H1 (cell line): ENCODE measurements around the gene L2HGDH. TPM values are rescaled to one million over a fixed set of nuclear protein-coding genes. Genes with fewer than 3 reads are reported as not detected.

ENCODE experiments used
- CTCF ChIA-PET: fragments of 300-600 bp; sonication (Branson Sonifier 250); formaldehyde crosslinking; loops from one replicate; lab custom pipeline; 2021; ENCODE audit not compliant: partially characterized antibody; lab: Charles Lee
- POLR2A ChIA-PET: fragments of 300-600 bp; sonication (Branson Sonifier 250); formaldehyde crosslinking; loops from one replicate; lab custom pipeline; 2021; ENCODE audit warnings: inconsistent platforms; ENCODE audit not compliant: partially characterized antibody; lab: Charles Lee
- DNase-seq, 2 experiments: peaks; one replicate each; pipeline versions ENCODE4 v3.0.0 to v3.0.0-alpha.2; 2010 to 2022; ENCODE audit warnings: low spot score in 2 of 2, low read depth in 1 of 2, mixed read lengths in 1 of 2
- FAIRE-seq: peaks from 2 replicates; lab custom pipeline; 2011; peaks lifted over from hg19 to GRCh38; lab: Jason Lieb, UNC
- H2AFZ ChIP-seq: 2 replicates; pipeline ENCODE4 v1.8.1; 2012; ENCODE audit warnings: low read length, inconsistent platforms
- H2AK5ac ChIP-seq: 2 replicates; pipeline ENCODE4 v1.6.1; 2013; ENCODE audit warnings: low read depth, low read length
- H2BK120ac ChIP-seq: replicated peaks from 2 replicates; pipeline ENCODE3; 2013; ENCODE audit warnings: low read depth, low read length, inconsistent platforms
- H2BK12ac ChIP-seq: 2 replicates; pipeline ENCODE4 v1.6.1; 2013; ENCODE audit warnings: low read depth, low read length
- H2BK15ac ChIP-seq: 2 replicates; pipeline ENCODE4 v1.6.1; 2013; ENCODE audit warnings: low read length
- H2BK20ac ChIP-seq: 2 replicates; pipeline ENCODE4 v1.6.1; 2013; ENCODE audit warnings: low read length
- H2BK5ac ChIP-seq: 2 replicates; pipeline ENCODE4 v1.6.1; 2013; ENCODE audit warnings: low read depth, low read length
- H3K14ac ChIP-seq: 2 replicates; pipeline ENCODE4 v1.6.1; 2013; ENCODE audit warnings: inconsistent platforms; ENCODE audit not compliant: insufficient read length
- H3K18ac ChIP-seq: 2 replicates; pipeline ENCODE4 v1.6.1; 2013; ENCODE audit warnings: low read length; ENCODE audit errors: extremely low read depth
- H3K23ac ChIP-seq: 2 replicates; pipeline ENCODE4 v1.6.1; 2013; ENCODE audit warnings: inconsistent platforms; ENCODE audit not compliant: insufficient read length
- H3K23me2 ChIP-seq: 2 replicates; pipeline ENCODE4 v1.6.1; 2013; ENCODE audit warnings: low read depth, low read length
- H3K27ac ChIP-seq: 2 replicates; pipeline ENCODE4 v1.6.1; 2011; ENCODE audit warnings: low read depth, low read length, inconsistent platforms
- H3K27me3 ChIP-seq, 4 experiments: replicated peaks in 1 of 4; 1 replicate in 1 of 4; 2 replicates in 3 of 4; pipeline versions ENCODE4 v1.6.1 to v1.8.1; 2011 to 2013; ENCODE audit warnings: low read length in 3 of 4, mild to moderate bottlenecking in 3 of 4, inconsistent platforms in 2 of 4, mixed read lengths in 2 of 4, moderate library complexity in 1 of 4; ENCODE audit not compliant: control insufficient read depth in 3 of 4, insufficient read depth in 3 of 4; ENCODE audit errors: extremely low read depth in 1 of 4
- H3K36me3 ChIP-seq, 4 experiments: 2 replicates each; pipeline versions ENCODE4 v1.6.1 to v1.8.1; 2011 to 2013; ENCODE audit warnings: mild to moderate bottlenecking in 4 of 4, low read length in 3 of 4, moderate library complexity in 2 of 4, control low read depth in 1 of 4, inconsistent platforms in 1 of 4; ENCODE audit not compliant: insufficient read depth in 4 of 4, control insufficient read depth in 2 of 4
- H3K4ac ChIP-seq: replicated peaks from 2 replicates; pipeline ENCODE3; 2013; ENCODE audit warnings: low read length, low read depth, mixed read lengths, inconsistent platforms; ENCODE audit not compliant: insufficient read length
- H3K4me1 ChIP-seq, 4 experiments: replicated peaks in 1 of 4; 1 replicate in 1 of 4; 2 replicates in 3 of 4; pipeline versions ENCODE4 v1.6.1 to v1.8.1; 2011 to 2013; ENCODE audit warnings: low read length in 3 of 4, inconsistent platforms in 2 of 4, mixed read lengths in 1 of 4; ENCODE audit not compliant: insufficient read depth in 4 of 4, control insufficient read depth in 3 of 4
- H3K4me2 ChIP-seq, 2 experiments: 2 replicates each; pipeline versions ENCODE4 v1.6.1 to v1.8.1; 2011 to 2013; ENCODE audit warnings: low read depth in 2 of 2, low read length in 2 of 2, control low read depth in 1 of 2, inconsistent platforms in 1 of 2, mild to moderate bottlenecking in 1 of 2; ENCODE audit not compliant: insufficient read depth in 1 of 2
- H3K4me3 ChIP-seq, 4 experiments: fragments of 200-600, 300-600 bp in 1 of 4; sonication (generic), shearing (Covaris generic), sonication (Bioruptor Twin) in 1 of 4; 2 replicates each; pipeline versions ENCODE4 v1.5.1 to v1.8.1; 2011 to 2016; ENCODE audit warnings: low read length in 4 of 4, low read depth in 3 of 4, control low read depth in 2 of 4, inconsistent platforms in 2 of 4, mild to moderate bottlenecking in 2 of 4, mixed read lengths in 1 of 4, moderate library complexity in 1 of 4; ENCODE audit not compliant: insufficient read depth in 2 of 4; ENCODE audit errors: extremely low read depth in 1 of 4
- H3K56ac ChIP-seq: replicated peaks from 2 replicates; pipeline ENCODE3; 2013; ENCODE audit warnings: low read depth, mild to moderate bottlenecking, mixed read lengths, low read length, inconsistent platforms; ENCODE audit not compliant: insufficient read length
- H3K79me1 ChIP-seq: 2 replicates; pipeline ENCODE4 v1.6.1; 2013; ENCODE audit warnings: low read depth, low read length, control low read depth
- H3K79me2 ChIP-seq, 2 experiments: 2 replicates each; pipeline versions ENCODE4 v1.6.1 to v1.8.1; 2012 to 2013; ENCODE audit warnings: low read length in 2 of 2, mild to moderate bottlenecking in 2 of 2, inconsistent platforms in 1 of 2; ENCODE audit not compliant: insufficient read depth in 2 of 2, control insufficient read depth in 1 of 2
- H3K9ac ChIP-seq, 4 experiments: replicated peaks in 1 of 4; 1 replicate in 1 of 4; 2 replicates in 3 of 4; pipeline versions ENCODE4 v1.6.1 to v1.8.1; 2011 to 2013; ENCODE audit warnings: low read depth in 3 of 4, low read length in 3 of 4, control low read depth in 2 of 4, mild to moderate bottlenecking in 2 of 4, moderate library complexity in 2 of 4, inconsistent platforms in 1 of 4; ENCODE audit errors: extremely low read depth in 1 of 4
- H3K9me3 ChIP-seq, 2 experiments: 2 replicates each; pipeline versions ENCODE4 v1.6.1 to v1.8.1; 2012 to 2013; ENCODE audit warnings: mild to moderate bottlenecking in 2 of 2, moderate library complexity in 2 of 2, control low read depth in 1 of 2, inconsistent platforms in 1 of 2, low read depth in 1 of 2, low read length in 1 of 2, mixed read lengths in 1 of 2; ENCODE audit not compliant: insufficient read depth in 2 of 2
- H4K20me1 ChIP-seq, 2 experiments: replicated peaks in 1 of 2; 2 replicates each; pipeline versions ENCODE3 to v1.8.1; 2011 to 2013; ENCODE audit warnings: inconsistent platforms in 2 of 2, low read length in 2 of 2, mild to moderate bottlenecking in 1 of 2; ENCODE audit not compliant: insufficient read depth in 2 of 2, control insufficient read depth in 1 of 2
- H4K5ac ChIP-seq: 2 replicates; pipeline ENCODE4 v1.6.1; 2013; ENCODE audit warnings: low read length, low read depth, mixed read lengths, inconsistent platforms; ENCODE audit not compliant: insufficient read length
- H4K8ac ChIP-seq: 2 replicates; pipeline ENCODE4 v1.8.0; 2013; ENCODE audit warnings: mild to moderate bottlenecking, moderate library complexity, low read length, inconsistent platforms; ENCODE audit not compliant: insufficient read depth; ENCODE audit errors: extremely low read depth
- H4K91ac ChIP-seq: replicated peaks from 2 replicates; pipeline ENCODE3; 2013; ENCODE audit warnings: low read length, mixed read lengths, inconsistent platforms; ENCODE audit not compliant: insufficient read length
- GABPA ChIP-seq: IDR thresholded peaks from 2 replicates; pipeline ENCODE4 v1.6.1; 2011; ENCODE audit warnings: mild to moderate bottlenecking, low read length, moderate library complexity, borderline replicate concordance; ENCODE audit not compliant: insufficient read depth
- GTF2F1 ChIP-seq: IDR thresholded peaks from 2 replicates; pipeline ENCODE4 v1.6.1; 2012; ENCODE audit warnings: low read depth, low read length, improper control_type of control experiment, borderline replicate concordance
- RAD21 ChIP-seq, 2 experiments: IDR thresholded peaks in 1 of 2; conservative IDR thresholded peaks in 1 of 2; 2 replicates each; pipeline ENCODE4 v1.6.1; 2011; ENCODE audit warnings: low read depth in 2 of 2, low read length in 2 of 2, improper control_type of control experiment in 1 of 2, inconsistent platforms in 1 of 2, mild to moderate bottlenecking in 1 of 2, moderate library complexity in 1 of 2
- SIRT6 ChIP-seq: IDR thresholded peaks from one replicate; pipeline ENCODE4 v1.7.1; 2012; ENCODE audit warnings: low read length, inconsistent platforms
- WGBS, 2 experiments: shearing (Covaris generic) in 1 of 2; methylation state at CpG; one replicate each; pipeline versions ENCODE4 v1.1.6 to v1.1.7; 2013 to 2015; ENCODE audit warnings: low lambda C conversion rate in 2 of 2, mixed read lengths in 2 of 2, inconsistent platforms in 1 of 2, low coverage in 1 of 2, missing lambda C conversion rate in 1 of 2; ENCODE audit not compliant: insufficient replicate concordance in 2 of 2, insufficient coverage in 1 of 2, insufficient read length in 1 of 2; ENCODE audit errors: extremely low coverage in 1 of 2, missing lambda C conversion rate in 1 of 2; 5-methylcytosine and 5-hydroxymethylcytosine counted together
- polyA plus RNA-seq, 7 experiments: library from polyadenylated mRNA; depleted of rRNA in 3 of 7; stranded (reverse) in 5 of 7; unstranded in 2 of 7; fragments of >200 nt in 5 of 7; fragments of 200-250 nt in 2 of 7; gene quantifications; 1 replicate in 5 of 7; 2 replicates in 1 of 7; 4 replicates in 1 of 7; pipeline versions ENCODE4 v1.2.1 to v1.2.3, GENCODE V29; 2011 to 2013; ENCODE audit warnings: missing spikeins in 2 of 7, mixed read lengths in 2 of 7
- total RNA-seq: library from RNA; stranded (reverse); fragmentation: NEBNext Ultra II Directional; extraction: Animal tissue kit (Norgen Biotek cat#: 25700); gene quantifications from 2 replicates; pipeline ENCODE4 v1.2.1, GENCODE V29; 2021

L2HGDH gene
- total and polyA plus RNA-seq, 2 of the 8 experiments (the other 6 are each of a cell fraction or from before 2014, with no cell fraction given), result 12.2 to 28.6 TPM

GRCh38 chr14:50210074-50210473, 102.0 kb downstream of the L2HGDH start:
- no peak for FAIRE-seq
- Histone ChIP-seq H3K4me2 (no peak overlapping the region), H2BK120ac (no peak overlapping the region), H3K23ac (no peak overlapping the region), H3K14ac (no peak overlapping the region), H4K5ac (no peak overlapping the region), H2BK12ac (no peak overlapping the region), H3K79me1 (no peaks in the 10 kb centered on the region; the same call in 1 of the 2 replicates), H3K9me3 (no peaks in the 10 kb centered on the region), H3K4me1 (no peaks in the 10 kb centered on the region), H3K27ac (no peak overlapping the region), H3K23me2 (no peaks in the 10 kb centered on the region; the same call in 1 of the 2 replicates), H3K4me3 (no peak overlapping the region), H3K36me3 (no peaks in the 10 kb centered on the region), H2AK5ac (no peak overlapping the region), H4K20me1 (peaks cover 0 to 1% of the 10 kb centered on the region in 2 experiments), H3K9ac (no peak overlapping the region), H3K27me3 (no peaks in the 10 kb centered on the region), H2BK15ac (no peak overlapping the region), H2AFZ (no peak overlapping the region), H3K4ac (no peak overlapping the region), H2BK20ac (no peak overlapping the region), H3K18ac (no peak overlapping the region), H2BK5ac (no peak overlapping the region), H3K56ac (no peak overlapping the region), H3K79me2 (no peaks in the 10 kb centered on the region), H4K91ac (no peak overlapping the region), H4K8ac (no peak overlapping the region)
- CTCF ChIA-PET, result interaction anchor here (0.6 to 1.2 kb wide), 4 partner anchors 14 to 568 kb away, joined by 3 to 6 read pairs (median 4); no protein-coding TSS in a partner anchor
- POLR2A ChIA-PET, result interaction anchor here (0.6 kb wide), 1 partner anchor 87 kb away, joined by 4 read pairs; no protein-coding TSS in a partner anchor
- DNase-seq, result no peak
- WGBS, 2 experiments, result 89% methylated on average over 1 of the region's 1 CpG; no CpG with 5 or more reads in 1 of the 2 experiments
- no peak for TF ChIP-seq RAD21 (IDR thresholded peaks at IDR 0.05 in 1 of 2, conservative IDR thresholded peaks at IDR 0.05 in 1 of 2; ENCODE audit: low read depth in 2 of 2, low read length in 2 of 2)
- TF ChIP-seq GABPA, result no peak
- TF ChIP-seq SIRT6, result no peak
- TF ChIP-seq GTF2F1, result no peak
